CD4-positive, alpha-beta T cell treated with Interferon gamma for 1 hour (primary cell): Measurements from ENCODE around the gene MUC20.
"Not testable (repeated sequence)": the region's sequence is repeated elsewhere in the genome, so short reads cannot be mapped to it uniquely, and the experiment has no call there.

Experiments
- DNase-seq: peaks from one replicate; pipeline ENCODE4 v3.0.0-alpha.2; 2020

The MUC20 gene, protein sequence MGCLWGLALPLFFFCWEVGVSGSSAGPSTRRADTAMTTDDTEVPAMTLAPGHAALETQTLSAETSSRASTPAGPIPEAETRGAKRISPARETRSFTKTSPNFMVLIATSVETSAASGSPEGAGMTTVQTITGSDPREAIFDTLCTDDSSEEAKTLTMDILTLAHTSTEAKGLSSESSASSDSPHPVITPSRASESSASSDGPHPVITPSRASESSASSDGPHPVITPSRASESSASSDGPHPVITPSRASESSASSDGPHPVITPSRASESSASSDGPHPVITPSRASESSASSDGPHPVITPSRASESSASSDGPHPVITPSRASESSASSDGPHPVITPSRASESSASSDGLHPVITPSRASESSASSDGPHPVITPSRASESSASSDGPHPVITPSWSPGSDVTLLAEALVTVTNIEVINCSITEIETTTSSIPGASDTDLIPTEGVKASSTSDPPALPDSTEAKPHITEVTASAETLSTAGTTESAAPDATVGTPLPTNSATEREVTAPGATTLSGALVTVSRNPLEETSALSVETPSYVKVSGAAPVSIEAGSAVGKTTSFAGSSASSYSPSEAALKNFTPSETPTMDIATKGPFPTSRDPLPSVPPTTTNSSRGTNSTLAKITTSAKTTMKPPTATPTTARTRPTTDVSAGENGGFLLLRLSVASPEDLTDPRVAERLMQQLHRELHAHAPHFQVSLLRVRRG

DNA sequence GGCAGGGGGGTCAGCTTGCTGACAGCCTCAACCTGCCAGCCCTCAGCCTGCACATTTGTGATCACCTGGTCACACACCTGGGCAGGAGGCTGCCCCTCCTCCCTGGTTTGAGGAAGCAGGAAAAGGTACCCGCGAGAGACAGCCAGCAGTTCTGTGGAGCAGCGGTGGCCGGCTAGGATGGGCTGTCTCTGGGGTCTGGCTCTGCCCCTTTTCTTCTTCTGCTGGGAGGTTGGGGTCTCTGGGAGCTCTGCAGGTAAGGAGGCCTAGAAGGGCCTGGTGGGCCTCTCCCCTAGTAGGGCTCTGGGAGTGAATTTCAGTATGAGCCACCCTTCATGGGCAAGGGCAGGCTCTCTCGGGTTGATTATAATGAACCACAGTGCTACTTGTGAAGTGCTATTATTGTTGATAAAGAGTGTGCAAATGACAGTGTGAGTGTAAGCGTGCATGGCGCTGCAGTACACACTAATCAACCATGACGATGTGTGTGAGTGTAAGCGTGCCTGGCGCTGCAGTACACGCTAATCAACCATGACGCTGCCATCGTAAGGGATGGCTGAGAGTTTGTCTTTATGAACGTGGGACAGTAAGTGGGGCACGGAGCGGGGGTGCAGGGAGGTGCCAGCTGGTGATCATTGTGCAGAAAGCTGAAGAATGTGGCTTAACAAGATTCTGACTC is at the start of gene MUC20:
Gene MUC20 (plus strand): TSS at position 148 of the 676 bp plus-strand sequence. CDS start 30 bp downstream, at position 178.
- DNase-seq = not testable (repeated sequence)

DNA sequence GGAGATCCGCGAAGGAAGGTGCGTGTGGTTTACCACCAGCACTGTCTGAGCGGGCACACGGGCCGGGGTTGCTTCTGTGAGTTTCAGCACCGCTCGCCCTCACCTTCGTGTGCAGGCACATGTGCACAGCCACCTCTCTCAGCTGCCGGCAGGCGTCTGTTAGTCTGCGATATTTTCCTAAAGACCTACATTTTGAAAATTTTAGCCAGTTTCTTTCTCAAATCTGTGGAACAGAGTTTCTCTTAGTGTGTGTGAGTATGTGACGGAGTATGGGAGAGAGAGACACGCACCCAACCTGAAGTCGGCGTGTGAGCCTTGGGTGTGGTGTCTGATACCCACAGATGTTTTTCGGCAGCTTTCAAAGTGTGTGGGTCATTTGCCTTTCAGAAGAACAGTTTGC is 49.5 kb upstream of the MUC20 start:
- DNase-seq = not testable (repeated sequence)

DNA sequence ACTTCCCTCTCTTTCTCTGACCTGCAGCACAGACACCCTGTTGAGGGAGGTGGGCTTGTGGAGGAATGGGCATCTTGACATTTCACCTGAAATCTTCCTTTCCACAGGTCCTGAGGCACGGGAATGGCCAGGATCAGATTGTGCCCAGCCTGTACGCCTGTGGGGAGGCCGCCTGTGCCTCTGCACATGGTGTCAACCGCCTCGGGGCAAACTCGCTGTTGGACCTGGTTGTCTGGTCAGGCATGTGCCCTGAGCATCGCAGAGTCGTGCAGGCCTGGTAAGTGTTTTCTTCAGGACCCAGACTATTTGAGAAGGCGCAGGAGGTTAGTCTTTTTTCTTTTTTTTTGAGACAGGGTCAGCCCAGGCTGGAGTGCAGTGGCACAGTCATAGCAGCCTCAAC is 47.1 kb upstream of the MUC20 start:
- not testable (repeated sequence) for DNase-seq

DNA sequence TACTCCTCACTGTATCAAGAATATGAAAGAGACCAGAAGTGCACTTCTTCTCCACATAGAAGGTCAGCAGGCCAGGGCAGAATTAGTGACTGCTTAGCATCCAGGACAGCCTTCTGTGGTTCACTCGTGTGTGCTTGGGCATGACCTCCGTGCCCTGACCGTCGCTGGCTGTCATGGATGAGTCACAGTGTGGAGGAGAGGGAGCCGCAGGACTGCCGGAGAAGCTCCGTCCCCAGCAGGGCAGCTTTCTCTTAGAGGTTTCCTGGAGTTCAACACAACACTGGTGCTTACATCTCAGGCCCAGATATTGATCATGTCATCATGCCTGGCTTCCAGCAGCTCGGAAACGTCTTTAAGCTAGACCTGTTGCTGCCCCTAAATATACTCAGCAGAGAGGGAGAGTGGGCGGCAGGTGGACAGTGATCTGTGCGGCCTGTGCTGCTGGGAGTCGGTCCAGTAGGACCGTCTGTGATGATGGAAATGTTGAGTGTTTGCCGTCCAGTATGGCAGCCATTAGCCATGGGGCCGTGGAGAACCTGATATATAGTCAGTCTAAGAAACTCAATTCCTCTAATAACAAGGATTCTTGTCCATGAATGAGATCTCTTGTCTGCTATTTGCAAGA is 42.3 kb upstream of the MUC20 start:
- DNase-seq = not testable (repeated sequence)

DNA sequence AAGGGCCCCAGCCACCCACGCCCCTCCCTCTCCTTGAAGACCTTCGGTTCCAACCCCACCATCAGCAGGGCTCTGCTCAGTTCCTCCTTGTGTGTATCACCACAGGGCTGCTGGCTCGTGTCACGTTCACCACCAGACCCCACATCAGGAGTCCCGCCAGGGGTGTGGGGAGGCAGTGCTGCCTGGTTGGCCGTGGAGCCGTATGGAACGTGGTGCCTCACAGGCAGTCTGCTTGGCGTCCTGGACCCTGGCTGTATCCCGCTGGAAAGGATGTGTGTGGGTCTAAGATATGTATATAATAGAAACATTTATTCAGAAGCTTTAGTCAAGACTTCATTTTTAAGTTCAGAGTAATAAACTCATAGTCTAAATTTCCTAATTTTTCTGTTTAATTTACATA is 40.1 kb upstream of the MUC20 start:
- DNase-seq = not testable (repeated sequence)

DNA sequence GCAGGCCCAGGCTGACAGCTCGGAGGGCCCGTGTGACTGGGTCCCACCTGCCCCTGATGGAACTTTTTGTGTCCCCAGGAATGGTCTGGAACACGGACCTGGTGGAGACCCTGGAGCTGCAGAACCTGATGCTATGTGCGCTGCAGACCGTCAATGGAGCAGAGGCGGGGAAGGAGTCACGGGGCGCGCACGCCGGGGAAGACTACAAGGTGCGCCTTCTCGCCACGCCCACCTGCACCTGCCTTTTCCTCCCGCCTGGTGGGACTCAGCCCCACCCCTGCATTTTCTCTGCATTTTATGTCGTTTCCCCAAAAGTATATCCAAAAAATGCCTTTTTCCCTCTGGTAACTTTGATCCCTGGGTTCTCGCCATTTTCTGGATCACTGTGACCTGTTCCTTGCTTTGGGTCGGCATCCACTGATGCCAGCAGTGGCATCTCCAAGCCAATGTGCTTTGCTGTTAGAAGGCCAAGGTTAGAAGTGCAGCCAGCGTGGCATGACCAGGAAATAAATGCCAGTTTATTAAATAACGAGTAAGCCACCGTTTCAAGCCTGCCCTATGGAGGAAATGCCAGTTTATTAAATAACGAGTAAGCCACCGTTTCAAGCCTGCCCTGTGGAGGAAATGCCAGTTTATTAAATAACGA is 39.2 kb upstream of the MUC20 start:
- DNase-seq = not testable (repeated sequence)

DNA sequence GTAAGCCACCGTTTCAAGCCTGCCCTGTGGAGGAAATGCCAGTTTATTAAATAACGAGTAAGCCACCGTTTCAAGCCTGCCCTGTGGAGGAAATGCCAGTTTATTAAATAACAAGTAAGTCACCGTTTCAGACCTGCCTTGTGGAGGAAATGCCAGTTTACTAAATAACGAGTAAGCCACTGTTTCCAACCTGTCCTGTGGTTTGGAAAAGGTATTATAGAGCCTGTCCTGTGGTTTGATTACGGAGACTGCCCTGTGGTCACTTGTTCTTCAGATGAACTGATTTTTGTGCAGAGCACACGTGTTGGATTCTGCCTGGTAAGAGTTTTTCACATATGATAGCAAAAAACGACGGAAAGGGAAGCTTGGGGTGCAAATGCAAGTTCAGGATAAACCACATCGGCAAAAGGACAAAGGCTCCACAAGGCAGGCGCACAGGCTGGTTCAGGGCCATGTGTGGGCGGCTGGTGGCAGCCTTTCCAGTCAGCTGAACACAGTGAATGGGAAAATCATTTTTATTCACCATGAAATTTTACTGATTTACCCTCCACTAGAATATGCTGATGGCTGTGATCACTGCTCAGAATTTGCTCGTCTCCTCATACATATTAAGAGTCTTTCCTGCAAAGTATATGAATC is 38.6 kb upstream of the MUC20 start:
- DNase-seq = not testable (repeated sequence)

DNA sequence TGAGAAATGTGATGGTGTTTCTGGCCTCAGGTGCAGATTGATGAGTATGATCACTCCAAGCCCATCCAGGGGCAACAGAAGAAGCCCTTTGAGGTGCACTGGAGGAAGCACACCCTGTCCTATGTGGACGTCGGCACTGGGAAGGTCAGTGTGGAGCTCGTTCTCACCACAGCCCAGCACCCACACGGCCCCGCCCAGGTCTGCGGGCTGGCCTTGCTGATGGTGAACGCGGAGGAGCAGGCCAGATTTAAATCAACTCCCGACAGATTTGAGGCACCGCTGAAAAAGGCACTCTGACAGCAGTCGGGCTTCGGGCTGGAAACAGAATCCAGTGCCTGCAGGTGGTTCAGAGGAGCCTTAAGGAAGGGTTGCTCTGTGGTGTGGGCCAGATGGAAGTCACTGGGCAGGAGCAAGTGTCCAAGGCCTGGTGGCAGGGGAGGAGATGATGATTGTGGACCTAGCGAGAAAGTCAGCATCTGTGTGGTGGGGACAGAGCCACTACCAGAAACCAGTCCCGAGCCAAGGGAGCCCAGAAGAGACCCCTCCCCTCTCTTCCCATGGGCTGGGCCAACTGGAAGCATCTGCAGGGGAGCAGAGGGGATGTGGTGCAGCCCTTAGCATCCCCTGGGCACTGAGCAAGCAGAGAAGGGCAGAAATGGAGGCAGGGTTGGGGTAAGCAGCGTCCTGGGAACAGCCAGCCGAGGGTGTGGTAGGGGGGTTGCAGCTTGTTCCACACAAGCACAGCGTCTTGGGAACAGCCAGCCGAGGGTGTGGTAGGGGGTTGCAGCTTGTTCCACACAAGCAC is 36.9 kb upstream of the MUC20 start:
- DNase-seq = not testable (repeated sequence)

DNA sequence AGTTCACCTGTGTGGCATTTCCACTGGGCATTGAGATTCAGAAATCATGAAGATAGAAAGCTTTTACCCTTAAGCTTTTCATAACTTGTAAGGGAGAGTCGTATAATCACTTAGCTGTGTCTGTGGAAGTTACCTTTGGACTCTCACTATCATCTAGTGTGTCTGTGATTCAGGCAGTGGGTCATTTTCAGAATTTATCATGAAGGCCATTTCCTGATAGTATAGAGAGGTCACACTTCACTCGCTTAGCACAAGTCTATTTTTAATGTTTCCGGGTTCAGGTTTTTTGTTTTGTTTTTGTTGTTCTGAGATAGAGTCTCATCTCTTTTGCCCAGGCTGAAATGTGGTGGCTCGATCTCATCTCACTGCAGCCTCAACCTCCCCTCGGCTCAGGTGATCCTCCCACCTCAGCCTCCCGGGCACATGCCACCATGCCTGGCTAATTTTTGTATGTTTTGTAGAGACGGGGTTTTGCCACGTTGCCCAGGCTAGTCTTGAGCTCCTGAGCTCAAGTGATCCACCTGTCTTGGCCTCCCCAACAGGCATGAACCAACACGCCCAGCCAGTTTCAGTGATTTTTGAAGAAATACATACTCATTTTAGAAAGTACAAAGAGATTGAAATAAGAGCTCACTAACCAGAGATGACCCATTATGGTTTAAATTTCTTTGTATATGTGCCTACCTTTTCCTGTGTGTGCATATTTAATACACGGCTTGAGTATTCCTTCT is 36.1 kb upstream of the MUC20 start:
- DNase-seq = not testable (repeated sequence)

DNA sequence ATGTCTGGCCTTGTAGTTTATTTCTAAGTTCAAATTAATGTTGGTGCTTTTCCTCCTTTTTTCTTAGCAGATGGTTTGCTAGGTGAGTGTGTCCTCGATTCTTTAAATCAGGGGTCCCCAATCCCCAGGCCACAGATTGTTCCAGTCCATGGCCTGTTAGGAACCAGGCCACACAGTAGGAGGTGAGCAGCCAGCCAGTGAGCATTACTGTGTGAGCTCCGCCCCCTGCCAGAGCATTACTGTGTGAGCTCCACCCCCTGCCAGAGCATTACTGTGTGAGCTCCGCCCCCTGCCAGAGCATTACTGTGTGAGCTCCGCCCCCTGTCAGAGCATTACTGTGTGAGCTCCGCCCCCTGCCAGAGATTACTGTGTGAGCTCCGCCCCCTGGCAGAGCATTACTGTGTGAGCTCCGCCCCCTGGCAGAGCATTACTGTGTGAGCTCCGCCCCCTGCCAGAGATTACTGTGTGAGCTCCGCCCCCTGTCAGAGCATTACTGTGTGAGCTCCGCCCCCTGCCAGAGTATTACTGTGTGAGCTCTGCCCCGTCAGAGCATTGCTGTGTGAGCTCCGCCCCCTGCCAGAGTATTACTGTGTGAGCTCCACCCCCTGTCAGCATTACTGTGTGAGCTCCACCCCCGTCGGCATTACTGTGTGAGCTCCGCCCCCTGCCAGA is 34.1 kb upstream of the MUC20 start:
- peak; percentile 32 for DNase-seq

DNA sequence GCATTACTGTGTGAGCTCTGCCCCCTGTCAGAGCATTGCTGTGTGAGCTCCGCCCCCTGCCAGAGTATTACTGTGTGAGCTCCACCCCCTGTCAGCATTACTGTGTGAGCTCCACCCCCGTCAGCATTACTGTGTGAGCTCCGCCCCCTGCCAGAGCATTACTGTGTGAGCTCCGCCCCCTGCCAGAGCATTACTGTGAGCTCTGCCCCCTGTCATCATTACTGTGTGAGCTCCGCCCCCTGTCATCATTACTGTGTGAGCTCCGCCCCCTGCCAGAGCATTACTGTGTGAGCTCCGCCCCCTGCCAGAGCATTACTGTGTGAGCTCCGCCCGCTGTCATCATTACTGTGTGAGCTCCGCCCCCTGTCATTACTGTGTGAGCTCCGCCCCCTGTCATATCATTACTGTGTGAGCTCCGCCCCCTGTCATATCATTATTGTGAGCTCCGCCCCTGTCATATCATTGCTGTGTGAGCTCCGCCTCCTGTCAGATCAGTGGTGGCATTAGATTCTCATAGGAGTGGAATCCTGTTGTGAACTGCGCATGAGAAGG is 33.5 kb upstream of the MUC20 start:
- peak; percentile 27 for DNase-seq

DNA sequence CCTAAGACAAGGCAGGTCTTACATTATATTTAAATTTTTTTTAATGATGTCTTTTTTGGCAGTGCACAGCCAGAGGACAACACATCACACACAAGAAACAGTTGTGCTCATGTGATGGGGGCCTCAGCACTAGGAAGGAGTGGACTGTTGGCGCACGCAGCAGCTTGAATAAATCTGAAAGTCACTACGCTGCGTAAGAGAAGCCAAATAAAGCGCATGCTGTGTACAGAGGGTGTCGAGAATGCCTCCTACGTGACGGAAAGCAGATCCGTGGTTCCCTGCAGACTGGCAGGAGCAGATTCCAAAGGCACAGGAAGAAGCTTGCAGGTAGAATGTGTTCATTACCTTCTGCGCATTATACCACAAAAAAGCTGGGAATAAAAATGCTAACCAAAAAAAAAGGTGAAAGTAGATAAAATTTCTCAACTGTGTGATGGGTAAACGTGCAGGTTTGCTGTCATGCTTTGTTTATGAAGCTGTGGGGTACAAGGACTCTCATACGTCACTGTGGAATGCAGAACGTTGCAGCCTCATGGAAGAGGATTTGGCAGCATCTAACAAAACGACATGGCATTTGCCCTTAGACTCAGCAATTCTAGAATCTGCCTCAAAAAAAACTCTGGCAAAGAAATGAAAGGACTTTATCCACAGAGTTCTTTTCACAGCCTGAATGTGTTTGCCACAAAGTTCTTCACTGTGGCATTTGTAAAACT is 32.2 kb upstream of the MUC20 start:
- not testable (repeated sequence) for DNase-seq

DNA sequence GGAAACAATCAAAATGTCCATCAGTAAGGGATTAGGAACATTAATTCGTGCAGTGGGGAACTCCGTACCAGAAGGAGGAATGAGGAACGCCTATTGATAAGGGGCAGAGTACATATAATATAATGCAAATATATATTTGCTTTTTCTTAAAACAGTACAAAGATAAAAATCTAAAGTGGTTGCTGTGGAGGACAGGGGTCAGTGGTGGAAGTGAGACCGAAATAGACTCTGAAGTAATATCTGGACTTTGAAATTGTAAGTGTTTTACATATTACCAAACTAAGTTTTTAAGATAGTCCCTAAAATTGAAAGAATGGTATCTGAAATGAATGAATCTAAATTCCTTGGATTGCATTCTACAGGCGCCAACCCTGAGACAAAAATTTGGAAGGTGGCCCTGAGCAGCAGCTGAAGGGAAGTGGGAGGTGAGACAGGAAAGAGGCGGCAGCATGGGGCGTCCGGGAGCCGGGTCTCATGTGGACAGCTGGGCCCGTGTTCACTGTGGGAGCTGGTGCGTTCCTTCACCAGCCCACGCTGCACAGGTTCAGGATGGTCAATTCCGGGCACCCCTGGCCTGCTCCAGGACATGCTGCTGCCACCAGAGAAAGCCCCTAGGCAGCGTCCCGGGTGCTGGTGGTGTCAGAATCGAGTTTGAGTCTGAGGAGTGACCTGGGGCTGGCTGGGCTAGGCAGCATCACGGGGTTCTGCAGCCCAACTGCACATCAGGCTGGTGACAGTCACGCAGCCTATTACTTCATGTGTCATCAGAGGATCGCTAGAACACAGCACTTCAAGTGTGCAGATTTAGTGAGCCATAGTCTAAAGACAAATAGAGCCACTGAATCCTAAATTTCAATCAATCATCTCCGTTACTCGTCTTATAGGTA is 31.4 kb upstream of the MUC20 start:
- DNase-seq = not testable (repeated sequence)

DNA sequence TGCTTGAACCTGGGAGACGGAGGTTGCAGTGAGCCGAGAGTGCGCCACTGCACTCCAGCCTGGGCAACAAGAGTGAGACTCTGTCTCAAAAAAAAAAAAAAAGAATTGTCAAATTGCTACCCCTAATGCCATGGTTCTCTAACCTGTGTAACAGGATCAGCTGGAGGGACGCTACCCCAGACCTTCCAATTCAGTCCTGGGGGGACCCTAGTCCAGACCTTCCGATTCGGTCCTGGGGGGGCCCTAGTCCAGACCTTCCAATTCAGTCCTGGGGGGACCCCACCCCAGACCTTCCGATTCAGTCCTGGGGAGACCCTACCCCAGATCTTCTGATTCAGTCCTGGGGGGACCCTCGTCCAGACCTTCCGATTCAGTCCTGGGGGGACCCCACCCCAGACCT is 29.8 kb upstream of the MUC20 start:
- no peak for DNase-seq

DNA sequence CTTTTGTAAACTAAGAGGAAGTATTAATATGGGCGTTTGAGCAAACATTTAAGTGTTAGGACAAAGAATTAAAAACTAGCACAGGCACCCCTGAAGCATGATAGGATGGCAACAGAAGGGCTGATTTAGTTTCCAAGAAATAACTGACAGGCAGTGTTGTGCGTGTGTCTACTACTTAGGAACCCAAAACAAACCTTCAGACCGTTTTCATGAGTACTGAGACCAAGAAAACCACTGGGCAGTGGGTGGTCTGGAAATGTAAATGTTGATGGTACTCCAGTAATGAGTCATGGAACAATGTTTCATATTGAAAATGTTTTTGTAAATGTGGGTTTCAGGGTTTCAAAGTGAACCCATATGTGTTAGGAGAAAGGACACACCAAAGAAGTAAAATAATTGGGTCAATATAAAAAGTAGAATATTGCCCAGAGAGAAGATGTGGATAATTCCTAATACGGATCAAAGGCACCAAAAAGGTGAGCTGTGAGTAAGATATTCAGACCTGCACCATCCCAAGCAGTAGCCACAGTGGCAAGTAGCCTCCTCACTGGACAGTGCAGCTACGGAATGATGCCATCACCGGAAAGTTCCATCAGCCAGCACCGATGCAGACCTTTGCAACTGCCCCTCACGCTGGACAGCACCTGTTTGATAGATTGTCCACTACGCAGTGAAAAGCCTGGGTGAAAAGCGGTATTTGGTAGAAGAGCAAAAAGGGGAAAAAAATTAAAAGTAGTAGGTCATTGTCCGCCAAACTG is 29.0 kb upstream of the MUC20 start:
- DNase-seq = not testable (repeated sequence)

DNA sequence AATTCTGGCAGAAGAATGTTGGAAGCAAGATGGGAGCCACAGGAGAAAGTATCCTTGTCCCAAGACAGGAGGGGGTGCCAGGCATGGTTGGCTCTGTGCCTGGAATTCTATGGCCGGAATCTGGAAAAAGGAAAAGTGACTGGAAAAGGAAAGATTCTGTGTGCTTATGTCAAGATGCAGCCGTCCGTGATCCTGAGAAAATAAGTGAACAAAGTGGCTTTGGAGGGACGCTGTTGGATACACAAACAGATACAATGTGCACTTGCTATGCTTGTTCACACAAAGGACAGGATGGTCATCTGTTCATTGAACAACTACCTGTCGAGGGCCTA is 28.5 kb upstream of the MUC20 start:
- DNase-seq = no peak

DNA sequence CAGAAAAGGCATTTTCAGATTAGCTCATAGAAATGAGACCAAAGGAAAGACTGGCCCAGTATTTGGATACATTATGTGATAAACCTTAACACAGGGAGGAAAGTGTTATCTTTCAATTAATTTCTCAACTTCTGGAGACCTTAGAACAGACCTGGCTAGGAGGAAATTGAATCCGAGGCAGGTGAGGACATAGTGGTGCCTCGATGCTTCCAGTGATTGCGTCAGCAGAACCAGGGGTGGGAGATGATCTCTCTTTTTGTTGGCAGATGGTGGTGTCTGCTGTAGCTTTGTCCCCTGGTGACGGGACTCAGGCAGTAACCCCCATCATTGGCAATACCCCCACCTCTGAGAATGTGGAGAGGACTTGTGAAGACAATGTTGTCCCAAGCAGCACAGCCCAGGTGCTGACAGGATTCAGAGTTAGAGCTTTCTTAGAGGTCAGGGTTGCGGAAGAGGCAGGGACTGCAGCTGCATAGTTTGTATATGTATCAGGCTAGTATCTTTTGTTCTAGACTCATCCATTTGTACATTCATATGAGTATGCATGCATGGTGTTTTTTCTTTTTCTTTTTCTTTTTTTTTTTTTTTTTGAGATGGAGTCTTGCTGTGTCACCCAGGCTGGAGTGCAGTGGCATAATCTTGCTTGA is 27.9 kb upstream of the MUC20 start:
- DNase-seq = no peak
